GM23338 (cell line): ENCODE measurements around the gene NKAIN2. TPM values are rescaled to one million over a fixed set of nuclear protein-coding genes. Genes with fewer than 3 reads are reported as not detected.

Source experiments
- ATAC-seq: fragments of 200-7000 bp; cut with Tn5 transposase; 3 replicates; pipeline ENCODE4 v1.9.1; 2020
- DNase-seq: peaks from one replicate; pipeline ENCODE4 v3.0.0-alpha.2; 2015; ENCODE audit warnings: low spot score
- H2AFZ ChIP-seq: fragments of 200-600 bp; sonication (generic); 2 replicates; pipeline ENCODE4 v1.8.0; 2016; ENCODE audit warnings: antibody characterized with exemption, mild to moderate bottlenecking, moderate library complexity
- H3F3A ChIP-seq: fragments of 200-600 bp; sonication (generic); replicated peaks from 2 replicates; pipeline ENCODE4 v1.8.0; 2017; ENCODE audit warnings: antibody characterized with exemption, mixed run types, low read depth
- H3K27ac ChIP-seq: fragments of 200-600 bp; sonication (generic); 2 replicates; pipeline ENCODE4 v1.6.1; 2016; ENCODE audit warnings: low read depth
- H3K27me3 ChIP-seq: fragments of 200-600 bp; sonication (generic); 2 replicates; pipeline ENCODE4 v1.8.0; 2016; ENCODE audit warnings: mild to moderate bottlenecking, mixed run types, moderate library complexity; ENCODE audit not compliant: insufficient read depth
- H3K36me3 ChIP-seq: fragments of 200-600 bp; sonication (generic); 2 replicates; pipeline ENCODE4 v1.8.0; 2016; ENCODE audit warnings: mild to moderate bottlenecking; ENCODE audit not compliant: insufficient read depth
- H3K4me1 ChIP-seq: fragments of 200-600 bp; sonication (generic); 2 replicates; pipeline ENCODE4 v1.8.0; 2016; ENCODE audit warnings: mild to moderate bottlenecking, moderate library complexity; ENCODE audit not compliant: insufficient read depth
- H3K4me2 ChIP-seq: fragments of 200-600 bp; sonication (generic); 2 replicates; pipeline ENCODE4 v1.7.1; 2017; ENCODE audit warnings: mixed run types
- H3K4me3 ChIP-seq: fragments of 200-600 bp; sonication (generic); 2 replicates; pipeline ENCODE4 v1.6.1; 2016; ENCODE audit warnings: mixed run types
- H3K79me2 ChIP-seq: fragments of 200-600 bp; sonication (generic); replicated peaks from 2 replicates; pipeline ENCODE4 v1.8.0; 2017; ENCODE audit warnings: mild to moderate bottlenecking; ENCODE audit not compliant: insufficient read depth
- H3K9me2 ChIP-seq: fragments of 200-600 bp; sonication (generic); 2 replicates; pipeline ENCODE4 v1.8.0; 2017; ENCODE audit not compliant: insufficient read depth
- H4K20me1 ChIP-seq: fragments of 200-600 bp; sonication (generic); replicated peaks from 2 replicates; pipeline ENCODE4 v1.8.0; 2017; ENCODE audit warnings: mild to moderate bottlenecking; ENCODE audit not compliant: insufficient read depth
- H3K27ac Mint-ChIP-seq: 2 replicates; pipeline ENCODE4 v1.8.0; 2020; ENCODE audit warnings: inconsistent platforms, mild to moderate bottlenecking, moderate library complexity, mixed read lengths
- H3K27me3 Mint-ChIP-seq: 3 replicates; pipeline ENCODE4 v1.8.0; 2022; ENCODE audit warnings: low read depth, mild to moderate bottlenecking, moderate library complexity, mixed read lengths, inconsistent platforms; ENCODE audit not compliant: insufficient read depth, poor library complexity
- H3K36me3 Mint-ChIP-seq: 3 replicates; pipeline ENCODE4 v1.8.0; 2021; ENCODE audit warnings: low read depth, mild to moderate bottlenecking, inconsistent platforms, moderate library complexity, mixed read lengths
- H3K4me1 Mint-ChIP-seq: 3 replicates; pipeline ENCODE4 v1.8.0; 2020; ENCODE audit warnings: mild to moderate bottlenecking, inconsistent platforms, mixed read lengths
- H3K4me3 Mint-ChIP-seq: 3 replicates; pipeline ENCODE4 v1.8.0; 2021; ENCODE audit warnings: moderate library complexity, mild to moderate bottlenecking, inconsistent platforms, mixed read lengths
- H3K9me3 Mint-ChIP-seq: 3 replicates; pipeline ENCODE4 v1.8.0; 2020; ENCODE audit warnings: moderate library complexity, mild to moderate bottlenecking, inconsistent platforms, mixed read lengths
- CREB1 ChIP-seq: fragments of 250-450 bp; sonication (Bioruptor Pico); IDR thresholded peaks from 2 replicates; pipeline ENCODE4 v1.5.0; 2020; ENCODE audit warnings: low read depth, mild to moderate bottlenecking, moderate library complexity
- CTCF ChIP-seq, 2 experiments: fragments of 200-600 bp in 1 of 2; sonication (generic) in 1 of 2; conservative IDR thresholded peaks; 2 replicates each; pipeline versions ENCODE4 v1.5.1 to v1.6.1; 2016 to 2017; ENCODE audit warnings: antibody characterized with exemption in 2 of 2, low read depth in 2 of 2, mild to moderate bottlenecking in 2 of 2, moderate library complexity in 1 of 2
- EZH2 ChIP-seq: fragments of 200-600 bp; sonication (generic); IDR thresholded peaks from one replicate; pipeline ENCODE4 v1.8.0; 2017; ENCODE audit warnings: antibody characterized with exemption, mild to moderate bottlenecking, low read depth; ENCODE audit not compliant: unreplicated experiment
- EZH2phosphoT487 ChIP-seq: fragments of 200-600 bp; sonication (generic); IDR thresholded peaks from one replicate; pipeline ENCODE4 v1.8.1; 2018; ENCODE audit warnings: antibody characterized with exemption; ENCODE audit not compliant: unreplicated experiment
- JUNB ChIP-seq: IDR thresholded peaks from one replicate; pipeline ENCODE4 v1.6.1; 2016; ENCODE audit warnings: antibody characterized with exemption; ENCODE audit not compliant: unreplicated experiment
- NANOG ChIP-seq: IDR thresholded peaks from 2 replicates; pipeline ENCODE4 v1.6.1; 2016; ENCODE audit warnings: antibody characterized with exemption, borderline replicate concordance
- REST ChIP-seq: IDR thresholded peaks from one replicate; pipeline ENCODE4 v1.6.1; 2018; ENCODE audit warnings: antibody characterized with exemption; ENCODE audit not compliant: unreplicated experiment
- STAT1 ChIP-seq: IDR thresholded peaks from one replicate; pipeline ENCODE4 v1.6.1; 2016; ENCODE audit warnings: antibody characterized with exemption; ENCODE audit not compliant: unreplicated experiment
- ZNF114 ChIP-seq: fragments of 250-450 bp; sonication (Bioruptor Pico); IDR thresholded peaks from 2 replicates; pipeline ENCODE4 v1.5.0; 2020; ENCODE audit warnings: mild to moderate bottlenecking, moderate library complexity
- polyA plus RNA-seq: library from polyadenylated mRNA; unstranded; fragments of >200 nt; fragmentation: Nextera tagmentation; extraction: Ambion mirVana; gene quantifications from 2 replicates; pipeline ENCODE4 v1.2.1, GENCODE V29; 2016
- total RNA-seq: library from RNA; depleted of rRNA; stranded (reverse); fragments of >200 nt; shearing (Covaris generic); gene quantifications from 2 replicates; pipeline ENCODE4 v1.2.3, GENCODE V29; 2014

Gene NKAIN2
- total and polyA plus RNA-seq, 2 experiments from 2014 or later = 0.39 to 1.1 TPM

GRCh38 chr6:124254941-124255685 lies 451.4 kb downstream of the NKAIN2 start:
- no peaks in the 10 kb centered on the region for H3K36me3 Mint-ChIP-seq
- Histone ChIP-seq H3K79me2 (no peaks in the 10 kb centered on the region), H4K20me1 (no peaks in the 10 kb centered on the region), H3K27ac (no peak overlapping the region), H3K9me2 (no peaks in the 10 kb centered on the region), H2AFZ (0 out of 2 replicates have a peak overlapping the region, but pooled peaks have one; percentile 67), H3F3A (no peaks in the 10 kb centered on the region), H3K27me3 (no peaks in the 10 kb centered on the region), H3K4me1 (no peaks in the 10 kb centered on the region), H3K36me3 (no peaks in the 10 kb centered on the region), H3K4me3 (no peak overlapping the region), H3K4me2 (no peak overlapping the region)
- H3K4me1 Mint-ChIP-seq = peaks cover 2% of the 10 kb centered on the region
- DNase-seq = no peak
- ATAC-seq = no peak
- H3K27me3 Mint-ChIP-seq = no peaks in the 10 kb centered on the region
- no peak overlapping the region for H3K4me3 Mint-ChIP-seq
- TF ChIP-seq EZH2phosphoT487 (no peak), EZH2 (no peak), CTCF (conservative IDR thresholded peaks at IDR 0.05; ENCODE audit: low read depth in 2 of 2) (no peak), NANOG (no peak), JUNB (no peak), STAT1 (no peak)
- H3K27ac Mint-ChIP-seq = no peak overlapping the region
- no peaks in the 10 kb centered on the region for H3K9me3 Mint-ChIP-seq

GRCh38 chr6:124260337-124260736 lies 456.7 kb downstream of the NKAIN2 start:
- Histone ChIP-seq H3F3A (no peaks in the 10 kb centered on the region), H3K36me3 (no peaks in the 10 kb centered on the region), H3K4me3 (no peak overlapping the region), H4K20me1 (no peaks in the 10 kb centered on the region), H3K79me2 (no peaks in the 10 kb centered on the region), H3K4me2 (no peak overlapping the region), H3K4me1 (no peaks in the 10 kb centered on the region), H2AFZ (no peak overlapping the region), H3K27me3 (no peaks in the 10 kb centered on the region), H3K9me2 (no peaks in the 10 kb centered on the region), H3K27ac (no peak overlapping the region)
- Mint-ChIP-seq H3K27me3 (no peaks in the 10 kb centered on the region), H3K4me1 (peaks cover 12% of the 10 kb centered on the region), H3K9me3 (no peaks in the 10 kb centered on the region), H3K36me3 (no peaks in the 10 kb centered on the region), H3K4me3 (no peak overlapping the region), H3K27ac (no peak overlapping the region)
- no peak for TF ChIP-seq ZNF114
- no peak for TF ChIP-seq REST
- TF ChIP-seq EZH2phosphoT487 = no peak
- no peak for TF ChIP-seq CREB1 (CRISPR knock-in tag)
- TF ChIP-seq NANOG = no peak
- no peak for TF ChIP-seq EZH2
- ATAC-seq (peak; percentile 76), DNase-seq (peak; percentile 19)
